ENCODE results near the gene RPH3AL.

The RPH3AL gene

GRCh38 chr17:371583-371982, 19.0 kb upstream of the RPH3AL start:
- no peak for TF ChIP-seq GATA3 (IDR thresholded peaks at IDR 0.05; ENCODE audit: low read depth, low read length)
- no peak for TF ChIP-seq GATA2 (IDR thresholded peaks at IDR 0.05; ENCODE audit: low read depth, low read length)

GRCh38 chr17:364766-365165, 12.2 kb upstream of the RPH3AL start:
- no peak for TF ChIP-seq GATA2 (IDR thresholded peaks at IDR 0.05; ENCODE audit: low read depth, low read length)
- TF ChIP-seq GATA3 (IDR thresholded peaks at IDR 0.05; ENCODE audit: low read depth, low read length): no peak

- TF ChIP-seq GATA3 (IDR thresholded peaks at IDR 0.05; ENCODE audit: low read depth, low read length) (no peak), GATA2 (IDR thresholded peaks at IDR 0.05; ENCODE audit: low read depth, low read length) (no peak)
These were observed 11.7 kb upstream of the RPH3AL start for GRCh38 chr17:364308-364707.

- TF ChIP-seq GATA2 (IDR thresholded peaks at IDR 0.05; ENCODE audit: low read depth, low read length) (no peak), GATA3 (IDR thresholded peaks at IDR 0.05; ENCODE audit: low read depth, low read length) (no peak)
These were observed 10.1 kb upstream of the RPH3AL start for GRCh38 chr17:362721-363120.

- TF ChIP-seq GATA2 (IDR thresholded peaks at IDR 0.05; ENCODE audit: low read depth, low read length) (no peak), GATA3 (IDR thresholded peaks at IDR 0.05; ENCODE audit: low read depth, low read length) (no peak)
These were observed 7.6 kb upstream of the RPH3AL start for GRCh38 chr17:360092-360750.

- TF ChIP-seq GATA2 (IDR thresholded peaks at IDR 0.05; ENCODE audit: low read depth, low read length): no peak
- no peak for TF ChIP-seq GATA3 (IDR thresholded peaks at IDR 0.05; ENCODE audit: low read depth, low read length)
These were observed 6.0 kb upstream of the RPH3AL start for GRCh38 chr17:358491-359151.

GRCh38 chr17:357644-358043, 5.0 kb upstream of the RPH3AL start:
- no peak for TF ChIP-seq GATA2 (IDR thresholded peaks at IDR 0.05; ENCODE audit: low read depth, low read length)
- no peak for TF ChIP-seq GATA3 (IDR thresholded peaks at IDR 0.05; ENCODE audit: low read depth, low read length)

- TF ChIP-seq GATA2 (IDR thresholded peaks at IDR 0.05; ENCODE audit: low read depth, low read length) (no peak), GATA3 (IDR thresholded peaks at IDR 0.05; ENCODE audit: low read depth, low read length) (no peak)
These were observed 4.2 kb upstream of the RPH3AL start for GRCh38 chr17:356671-357434.

- TF ChIP-seq GATA2 (IDR thresholded peaks at IDR 0.05; ENCODE audit: low read depth, low read length) (no peak), GATA3 (IDR thresholded peaks at IDR 0.05; ENCODE audit: low read depth, low read length) (no peak)
These were observed 2.3 kb upstream of the RPH3AL start for GRCh38 chr17:354651-355556.

- TF ChIP-seq GATA2 (IDR thresholded peaks at IDR 0.05; ENCODE audit: low read depth, low read length) (no peak), GATA3 (IDR thresholded peaks at IDR 0.05; ENCODE audit: low read depth, low read length) (no peak)
These were observed 1.2 kb upstream of the RPH3AL start for GRCh38 chr17:353838-354234.

- no peak for TF ChIP-seq GATA3 (IDR thresholded peaks at IDR 0.05; ENCODE audit: low read depth, low read length)
These were observed 718 bp upstream of the RPH3AL start for GRCh38 chr17:353213-353837.

- no peak for TF ChIP-seq GATA3 (IDR thresholded peaks at IDR 0.05; ENCODE audit: low read depth, low read length)
- no peak for TF ChIP-seq GATA2 (IDR thresholded peaks at IDR 0.05; ENCODE audit: low read depth, low read length)
These were observed 659 bp downstream of the RPH3AL start for GRCh38 chr17:351875-352420.

- no peak for TF ChIP-seq GATA3 (IDR thresholded peaks at IDR 0.05; ENCODE audit: low read depth, low read length)
- no peak for TF ChIP-seq GATA2 (IDR thresholded peaks at IDR 0.05; ENCODE audit: low read depth, low read length)
These were observed 1.2 kb downstream of the RPH3AL start for GRCh38 chr17:351449-351738.

Data from SH-SY5Y (cell line).